K562 (cell line): ENCODE results near the gene SCP2. TPM values are rescaled to one million over a fixed set of nuclear protein-coding genes. Genes with fewer than 3 reads are reported as not detected.

Experiments
- ATF2 ChIP-seq: sonication (generic); formaldehyde crosslinking; IDR thresholded peaks from 2 replicates; pipeline ENCODE4 v1.8.1; 2022; ENCODE audit warnings: missing genetic modification reagents
- CBX2 ChIP-seq: fragments of 200-600 bp; sonication (generic); IDR thresholded peaks from one replicate; pipeline ENCODE4 v1.6.1; 2012; ENCODE audit warnings: mild to moderate bottlenecking, low read length, inconsistent platforms; ENCODE audit not compliant: insufficient read depth, poor library complexity, severe bottlenecking
- CHD4 ChIP-seq: fragments of 200-600 bp; sonication (generic); IDR thresholded peaks from 3 replicates; pipeline ENCODE4 v1.6.1; 2012; ENCODE audit warnings: low read depth, mild to moderate bottlenecking, mixed read lengths, low read length, inconsistent platforms; ENCODE audit not compliant: insufficient read depth, insufficient replicate concordance, poor library complexity, severe bottlenecking
- EHMT2 ChIP-seq: fragments of 450-650 bp; IDR thresholded peaks from 2 replicates; pipeline ENCODE4 v1.6.1; 2018; ENCODE audit warnings: antibody characterized with exemption
- GABPB2 ChIP-seq: fragments of 250-450 bp; sonication (Bioruptor Pico); conservative IDR thresholded peaks from 2 replicates; pipeline ENCODE4 v1.5.1; 2021; ENCODE audit warnings: mild to moderate bottlenecking
- GATAD2B ChIP-seq: fragments of 450-650 bp; IDR thresholded peaks from 2 replicates; pipeline ENCODE4 v1.6.1; 2017; ENCODE audit warnings: mild to moderate bottlenecking, borderline replicate concordance
- POLR2H ChIP-seq: IDR thresholded peaks from 2 replicates; pipeline ENCODE4 v1.6.1; 2016; ENCODE audit warnings: missing genetic modification characterization, low read depth, mild to moderate bottlenecking, control low read depth, missing compliant biosample characterization, moderate library complexity
- RBM22 ChIP-seq: fragments of 200-400 bp; formaldehyde crosslinking; IDR thresholded peaks from 2 replicates; pipeline ENCODE4 v1.6.1; 2018; ENCODE audit warnings: low read length, low read depth; ENCODE audit not compliant: poor library complexity, severe bottlenecking
- SMAD4 ChIP-seq: fragments of 250-450 bp; sonication (Bioruptor Pico); conservative IDR thresholded peaks from 2 replicates; pipeline ENCODE4 v1.8.0; 2021; ENCODE audit warnings: inconsistent platforms, mild to moderate bottlenecking, moderate library complexity
- SRSF7 ChIP-seq: fragments of 200-400 bp; formaldehyde crosslinking; optimal IDR thresholded peaks from 2 replicates; pipeline ENCODE3; 2017; ENCODE audit warnings: mild to moderate bottlenecking, low read depth, low read length
- TEAD1 ChIP-seq, 2 experiments: fragments of 450-650 bp in 1 of 2; sonication (generic) in 1 of 2; formaldehyde crosslinking; IDR thresholded peaks; 2 replicates each; pipeline versions ENCODE4 v1.4.0 to v1.8.0; 2020 to 2022; ENCODE audit warnings: mild to moderate bottlenecking in 2 of 2, missing genetic modification reagents in 1 of 2
- TEAD2 ChIP-seq: fragments of 450-650 bp; IDR thresholded peaks from 2 replicates; pipeline ENCODE4 v1.6.1; 2016; ENCODE audit warnings: missing genetic modification characterization, control low read depth, missing compliant biosample characterization
- YBX1 ChIP-seq: fragments of 450-650 bp; IDR thresholded peaks from 2 replicates; pipeline ENCODE4 v1.7.1; 2016; ENCODE audit warnings: mild to moderate bottlenecking
- ZBTB7A ChIP-seq: IDR thresholded peaks from 2 replicates; pipeline ENCODE4 v1.6.1; 2011; ENCODE audit warnings: low read depth, mild to moderate bottlenecking, low read length, moderate library complexity, borderline replicate concordance; ENCODE audit not compliant: control insufficient read depth
- ZNF280B ChIP-seq: fragments of 250-450 bp; sonication (Bioruptor Pico); IDR thresholded peaks from 2 replicates; pipeline ENCODE4 v1.5.1; 2021; ENCODE audit warnings: mild to moderate bottlenecking
- ZNF699 ChIP-seq: fragments of 250-450 bp; sonication (Bioruptor Pico); IDR thresholded peaks from 2 replicates; pipeline ENCODE4 v1.8.0; 2021; ENCODE audit warnings: mild to moderate bottlenecking, moderate library complexity; ENCODE audit not compliant: insufficient replicate concordance
- polyA plus RNA-seq, 8 experiments: library from polyadenylated mRNA; depleted of rRNA in 4 of 8; stranded (reverse) in 5 of 8; unstranded in 3 of 8; fragments of >200 nt; fragmentation: Nextera tagmentation in 2 of 8; fragmentation: Illumina TruSeq in 1 of 8; extraction: Ambion mirVana in 2 of 8; extraction: Trizol in 1 of 8; gene quantifications; 2 replicates each; pipeline versions ENCODE4 v1.2.1 to v1.2.3, GENCODE V29; 2011 to 2014; ENCODE audit warnings: inconsistent platforms in 1 of 8, missing spikeins in 1 of 8
- total RNA-seq, 7 experiments: library from RNA; depleted of rRNA in 6 of 7; stranded (reverse); fragments of >200 nt in 6 of 7; fragmentation: Illumina TruSeq in 2 of 7; extraction: Trizol in 2 of 7; gene quantifications; 2 replicates each; pipeline versions ENCODE4 v1.2.1 to v1.2.3, GENCODE V29; 2011 to 2021; ENCODE audit warnings: low replicate concordance in 1 of 7
- TF ChIP-seq, protein P1 (sequence below), 2 experiments: fragments of 200-800 bp in 1 of 2; sonication (Bioruptor generic) in 1 of 2; sonication (generic) in 1 of 2; formaldehyde crosslinking in 1 of 2; IDR thresholded peaks in 1 of 2; conservative IDR thresholded peaks in 1 of 2; 2 replicates each; pipeline versions ENCODE4 v1.5.0 to v1.6.1; 2016 to 2020; ENCODE audit warnings: missing compliant biosample characterization in 1 of 2, missing genetic modification characterization in 1 of 2, missing genetic modification reagents in 1 of 2
- TF ChIP-seq, protein P2 (sequence below): sonication (generic); formaldehyde crosslinking; IDR thresholded peaks from 2 replicates; pipeline ENCODE4 v1.8.0; 2022; ENCODE audit warnings: mild to moderate bottlenecking, missing genetic modification reagents, borderline replicate concordance
- TF ChIP-seq, protein P3 (sequence below): fragments of 250-450 bp; sonication (Bioruptor Pico); IDR thresholded peaks from 2 replicates; pipeline ENCODE4 v1.5.0; 2020; ENCODE audit warnings: mild to moderate bottlenecking, borderline replicate concordance

SCP2 gene
- total and polyA plus RNA-seq, 9 of the 15 experiments (the other 6 are each of a cell fraction or from before 2014, with no cell fraction given) = 63.8 to 258 (median 106) TPM

GRCh38 chr1:53046930-53047329 lies 119.9 kb downstream of the SCP2 start (continued):
- TF ChIP-seq, protein P1, sequence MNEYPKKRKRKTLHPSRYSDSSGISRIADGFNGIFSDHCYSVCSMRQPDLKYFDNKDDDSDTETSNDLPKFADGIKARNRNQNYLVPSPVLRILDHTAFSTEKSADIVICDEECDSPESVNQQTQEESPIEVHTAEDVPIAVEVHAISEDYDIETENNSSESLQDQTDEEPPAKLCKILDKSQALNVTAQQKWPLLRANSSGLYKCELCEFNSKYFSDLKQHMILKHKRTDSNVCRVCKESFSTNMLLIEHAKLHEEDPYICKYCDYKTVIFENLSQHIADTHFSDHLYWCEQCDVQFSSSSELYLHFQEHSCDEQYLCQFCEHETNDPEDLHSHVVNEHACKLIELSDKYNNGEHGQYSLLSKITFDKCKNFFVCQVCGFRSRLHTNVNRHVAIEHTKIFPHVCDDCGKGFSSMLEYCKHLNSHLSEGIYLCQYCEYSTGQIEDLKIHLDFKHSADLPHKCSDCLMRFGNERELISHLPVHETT (CRISPR knock-in tag; conservative IDR thresholded peaks at IDR 0.05 in 1 of 2, IDR thresholded peaks at IDR 0.05 in 1 of 2) = 0 out of 4 replicates have a peak, but pooled peaks of 1 of the 2 experiments have one; percentile 32
- TF ChIP-seq TEAD1 (CRISPR knock-in tag; IDR thresholded peaks at IDR 0.05) (peak in 1 of 2 experiments; percentile 9; a peak in 1 of 4 replicates), ZNF699 (CRISPR knock-in tag) (no peak), TEAD2 (tag) (0 out of 2 replicates have a peak, but pooled peaks have one; percentile 4), ZBTB7A (no peak), CHD4 (no peak), SMAD4 (peak; percentile 56), GABPB2 (no peak), CBX2 (no peak), SRSF7 (no peak), GATAD2B (no peak), RBM22 (no peak), EHMT2 (no peak), YBX1 (no peak), ZNF280B (CRISPR knock-in tag) (no peak), ATF2 (CRISPR knock-in tag) (no peak), POLR2H (tag) (no peak)
- TF ChIP-seq, protein P2, sequence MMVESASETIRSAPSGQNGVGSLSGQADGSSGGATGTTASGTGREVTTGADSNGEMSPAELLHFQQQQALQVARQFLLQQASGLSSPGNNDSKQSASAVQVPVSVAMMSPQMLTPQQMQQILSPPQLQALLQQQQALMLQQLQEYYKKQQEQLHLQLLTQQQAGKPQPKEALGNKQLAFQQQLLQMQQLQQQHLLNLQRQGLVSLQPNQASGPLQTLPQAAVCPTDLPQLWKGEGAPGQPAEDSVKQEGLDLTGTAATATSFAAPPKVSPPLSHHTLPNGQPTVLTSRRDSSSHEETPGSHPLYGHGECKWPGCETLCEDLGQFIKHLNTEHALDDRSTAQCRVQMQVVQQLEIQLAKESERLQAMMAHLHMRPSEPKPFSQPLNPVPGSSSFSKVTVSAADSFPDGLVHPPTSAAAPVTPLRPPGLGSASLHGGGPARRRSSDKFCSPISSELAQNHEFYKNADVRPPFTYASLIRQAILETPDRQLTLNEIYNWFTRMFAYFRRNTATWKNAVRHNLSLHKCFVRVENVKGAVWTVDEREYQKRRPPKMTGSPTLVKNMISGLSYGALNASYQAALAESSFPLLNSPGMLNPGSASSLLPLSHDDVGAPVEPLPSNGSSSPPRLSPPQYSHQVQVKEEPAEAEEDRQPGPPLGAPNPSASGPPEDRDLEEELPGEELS (CRISPR knock-in tag) = no peak
- TF ChIP-seq, protein P3, sequence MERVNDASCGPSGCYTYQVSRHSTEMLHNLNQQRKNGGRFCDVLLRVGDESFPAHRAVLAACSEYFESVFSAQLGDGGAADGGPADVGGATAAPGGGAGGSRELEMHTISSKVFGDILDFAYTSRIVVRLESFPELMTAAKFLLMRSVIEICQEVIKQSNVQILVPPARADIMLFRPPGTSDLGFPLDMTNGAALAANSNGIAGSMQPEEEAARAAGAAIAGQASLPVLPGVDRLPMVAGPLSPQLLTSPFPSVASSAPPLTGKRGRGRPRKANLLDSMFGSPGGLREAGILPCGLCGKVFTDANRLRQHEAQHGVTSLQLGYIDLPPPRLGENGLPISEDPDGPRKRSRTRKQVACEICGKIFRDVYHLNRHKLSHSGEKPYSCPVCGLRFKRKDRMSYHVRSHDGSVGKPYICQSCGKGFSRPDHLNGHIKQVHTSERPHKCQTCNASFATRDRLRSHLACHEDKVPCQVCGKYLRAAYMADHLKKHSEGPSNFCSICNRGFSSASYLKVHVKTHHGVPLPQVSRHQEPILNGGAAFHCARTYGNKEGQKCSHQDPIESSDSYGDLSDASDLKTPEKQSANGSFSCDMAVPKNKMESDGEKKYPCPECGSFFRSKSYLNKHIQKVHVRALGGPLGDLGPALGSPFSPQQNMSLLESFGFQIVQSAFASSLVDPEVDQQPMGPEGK (CRISPR knock-in tag) = no peak
